Left renal pelvis (tissue), 4 donors: ENCODE measurements around the gene MSL1. TPM values are rescaled to one million over a fixed set of nuclear protein-coding genes. Genes with fewer than 3 reads are reported as not detected.
"Not testable (repeated sequence)": the region's sequence is repeated elsewhere in the genome, so short reads cannot be mapped to it uniquely, and the experiment has no call there.

ENCODE experiments used
- DNase-seq, 4 donors: peaks; one replicate each; pipeline ENCODE4 v3.0.0-alpha.2; 2013; ENCODE audit warnings: low read depth in 4 of 4, low spot score in 3 of 4
- polyA plus RNA-seq, 4 donors: library from polyadenylated mRNA; unstranded; fragments of 120-200 nt; gene quantifications; one replicate each; pipeline ENCODE4 v1.2.1, GENCODE V29; 2013; ENCODE audit not compliant: insufficient read length in 4 of 4

Gene MSL1
- polyA plus RNA-seq, 4 donors = 166 to 177 (median 173) TPM

DNA sequence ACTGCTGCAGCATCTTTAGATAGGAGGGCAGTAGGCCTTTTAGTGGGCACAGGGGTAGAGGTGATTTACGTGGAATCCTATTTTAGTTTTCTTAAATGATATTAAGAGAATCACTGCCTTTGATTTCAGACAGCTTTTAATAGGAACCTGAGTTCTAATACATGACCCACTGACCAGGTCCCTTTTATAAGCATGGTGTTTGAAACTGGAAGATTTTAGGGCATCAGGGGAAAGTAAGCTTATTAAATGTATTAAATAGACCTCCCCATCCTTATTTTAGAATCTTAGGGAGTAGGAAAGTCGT is 2.0 kb downstream of the MSL1 start:
- no peak for DNase-seq

DNA sequence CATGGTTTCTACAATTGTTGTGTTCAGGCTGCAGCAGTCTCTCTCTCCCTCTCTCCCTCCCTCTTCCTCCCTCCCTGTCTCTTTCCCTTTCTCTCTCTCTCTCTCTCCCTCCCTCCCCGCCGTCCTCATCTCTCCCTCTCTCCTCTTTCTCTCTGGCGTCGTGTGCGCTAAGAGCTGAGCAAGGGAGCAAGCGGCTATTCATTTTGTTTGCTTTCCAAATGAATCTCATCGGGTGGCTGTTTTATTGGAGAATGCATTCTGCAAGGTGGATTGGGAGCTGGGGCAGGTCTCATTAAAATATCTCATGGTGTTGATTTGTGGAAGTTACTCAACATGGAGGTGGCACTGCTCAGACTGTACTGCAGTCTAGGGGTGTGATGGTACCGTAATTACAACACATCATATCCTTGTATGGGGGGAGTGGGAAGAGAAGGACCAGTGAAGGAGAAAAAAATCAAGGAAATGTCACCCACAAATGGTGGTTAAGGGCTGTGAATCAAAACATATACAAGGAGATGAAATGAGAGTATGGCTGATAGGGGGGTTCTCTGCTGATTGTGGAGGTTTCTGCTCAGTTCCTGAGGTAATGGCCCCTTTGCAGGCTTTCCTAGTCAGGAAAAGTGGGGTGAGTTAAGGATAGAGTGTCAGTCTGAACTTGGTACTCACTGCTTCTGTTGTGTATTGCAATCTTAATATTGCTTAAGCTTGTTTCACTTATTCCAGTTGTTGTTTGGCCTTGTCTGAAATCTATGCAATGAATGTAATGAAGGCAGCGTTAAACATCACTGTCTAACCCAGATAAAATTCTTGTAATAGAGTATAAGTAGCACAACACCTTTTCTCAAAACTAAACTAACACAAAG is 2.7 kb downstream of the MSL1 start:
- no peak for DNase-seq

DNA sequence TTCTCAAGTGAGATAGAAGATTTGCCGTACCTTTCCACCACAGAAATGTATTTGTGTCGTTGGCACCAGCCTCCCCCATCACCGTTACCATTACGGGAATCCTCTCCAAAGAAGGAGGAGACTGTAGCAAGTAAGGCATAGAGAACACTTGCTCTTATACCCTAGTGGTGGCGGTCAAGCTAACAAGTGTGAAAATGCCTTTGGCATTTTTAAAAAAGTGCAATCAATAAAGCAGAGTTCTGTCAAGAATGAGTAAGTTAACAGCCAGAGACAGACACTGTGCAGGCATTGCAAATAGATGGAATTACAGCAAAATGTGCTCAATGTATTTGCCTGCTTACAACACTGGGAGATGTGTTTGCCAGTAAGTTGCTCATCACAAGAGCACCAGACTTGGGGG is 7.7 kb downstream of the MSL1 start:
- no peak for DNase-seq

DNA sequence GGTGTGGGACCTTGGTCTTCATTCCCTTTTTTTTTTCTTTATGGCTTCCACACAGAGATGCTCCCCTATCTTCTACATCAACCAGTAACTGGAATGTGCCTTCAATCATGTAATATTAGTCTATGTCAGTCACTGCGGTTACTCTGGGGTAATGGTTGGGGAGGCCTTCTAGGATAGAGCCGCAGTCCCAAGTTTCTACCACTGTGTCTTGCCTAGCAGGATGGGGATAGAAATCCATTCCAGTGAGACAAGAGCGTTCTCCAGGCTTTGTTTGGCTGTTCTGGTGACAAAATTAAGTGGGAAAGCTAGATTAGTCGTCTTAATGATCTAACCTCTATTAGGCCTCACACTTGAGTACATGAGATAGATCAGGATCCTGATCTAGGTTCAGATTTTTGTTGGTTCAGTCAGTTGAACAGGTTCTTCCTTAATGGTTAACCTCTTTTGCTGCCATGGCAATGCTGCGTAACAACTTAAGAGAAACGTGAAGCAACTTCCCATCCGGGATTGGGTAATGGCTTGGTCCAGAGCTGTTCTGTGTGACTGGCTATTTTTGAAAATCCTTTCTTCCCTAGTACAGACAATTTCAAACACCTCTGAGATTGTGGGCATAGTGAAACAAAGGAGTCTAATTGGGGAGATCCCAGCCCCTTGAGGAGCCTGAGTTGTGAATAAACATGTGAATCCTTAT is 8.7 kb downstream of the MSL1 start:
- DNase-seq = no peak

DNA sequence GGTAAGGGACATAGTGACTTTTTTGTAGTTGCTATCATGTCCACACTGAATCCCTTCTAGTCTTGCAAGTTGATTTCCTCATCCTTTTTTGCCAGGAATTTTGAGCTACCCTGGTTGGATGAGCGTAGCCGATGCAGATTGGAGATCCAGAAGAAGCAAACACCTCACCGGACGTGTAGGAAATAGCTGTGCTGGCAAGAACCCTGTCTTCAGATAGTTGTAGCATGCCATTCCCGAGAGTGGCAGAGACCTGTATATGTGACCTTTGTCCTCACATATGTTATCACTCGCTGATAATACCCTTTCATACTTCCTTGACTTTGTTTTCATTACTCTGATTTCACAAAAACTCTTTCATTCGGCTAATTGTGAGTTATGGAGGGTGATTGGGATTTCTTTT is 12.4 kb downstream of the MSL1 start:
- DNase-seq = no peak

DNA sequence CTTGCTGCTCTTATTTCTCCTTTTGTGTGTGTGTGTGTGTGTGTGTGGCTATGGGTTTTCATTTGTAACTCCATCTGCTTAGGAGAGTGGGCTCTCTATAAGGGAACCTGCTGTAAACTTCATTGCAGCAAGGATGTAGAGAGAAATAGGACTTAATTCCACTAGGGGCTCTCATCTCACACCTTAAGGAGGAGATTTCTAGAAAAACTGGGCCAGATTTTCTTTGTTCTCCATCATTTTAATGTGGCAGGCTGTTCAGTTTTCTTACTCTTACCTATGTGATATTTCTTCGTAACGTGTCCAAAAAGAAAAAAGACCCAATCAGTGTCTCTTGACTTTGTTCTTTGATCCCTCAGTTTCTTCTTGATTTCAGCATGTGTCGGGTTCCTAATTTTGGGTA is 14.0 kb downstream of the MSL1 start:
- DNase-seq = no peak

DNA sequence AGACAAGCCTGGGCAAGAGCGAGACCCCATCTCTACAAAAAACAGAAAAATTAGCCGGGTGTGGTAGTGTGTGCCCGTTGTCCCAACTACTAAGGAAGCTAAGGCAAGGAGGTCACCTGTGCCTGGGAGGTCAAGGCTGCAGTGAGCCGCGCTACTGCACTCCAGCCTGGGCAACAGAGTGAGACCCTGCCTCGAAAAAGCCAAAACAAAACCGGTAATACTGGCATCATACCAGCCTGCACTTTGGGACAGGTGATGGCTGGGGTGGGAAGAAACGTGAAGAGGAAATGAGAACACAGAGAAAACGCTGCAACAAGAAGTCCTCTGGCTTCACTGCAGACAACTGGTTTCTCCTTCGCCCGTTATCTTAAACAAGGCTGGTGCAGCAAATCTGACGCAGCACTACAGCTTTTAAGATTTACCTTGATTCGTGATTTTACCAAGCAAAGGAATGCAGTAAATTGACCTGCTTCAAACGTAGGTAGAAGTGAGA is 17.8 kb downstream of the MSL1 start:
- no peak for DNase-seq

DNA sequence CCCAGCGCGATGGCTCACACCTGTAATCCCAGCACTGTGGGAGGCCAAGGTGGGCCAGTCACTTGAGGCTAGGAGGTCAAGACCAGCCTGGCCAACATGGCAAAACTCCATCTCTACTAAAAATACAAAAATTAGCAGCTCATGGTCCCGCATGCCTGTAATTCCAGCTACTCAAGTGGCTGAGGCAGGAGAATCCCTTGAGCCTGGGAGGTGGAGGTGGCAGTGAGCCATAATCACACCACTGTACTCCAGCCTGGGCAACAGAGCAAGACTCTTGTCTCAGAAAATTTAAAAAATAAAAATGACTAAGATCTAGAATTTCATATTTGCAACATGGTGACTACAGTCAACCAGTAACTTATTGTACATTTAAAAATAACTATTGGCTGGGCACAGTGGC is 21.4 kb downstream of the MSL1 start:
- DNase-seq = not testable (repeated sequence)

DNA sequence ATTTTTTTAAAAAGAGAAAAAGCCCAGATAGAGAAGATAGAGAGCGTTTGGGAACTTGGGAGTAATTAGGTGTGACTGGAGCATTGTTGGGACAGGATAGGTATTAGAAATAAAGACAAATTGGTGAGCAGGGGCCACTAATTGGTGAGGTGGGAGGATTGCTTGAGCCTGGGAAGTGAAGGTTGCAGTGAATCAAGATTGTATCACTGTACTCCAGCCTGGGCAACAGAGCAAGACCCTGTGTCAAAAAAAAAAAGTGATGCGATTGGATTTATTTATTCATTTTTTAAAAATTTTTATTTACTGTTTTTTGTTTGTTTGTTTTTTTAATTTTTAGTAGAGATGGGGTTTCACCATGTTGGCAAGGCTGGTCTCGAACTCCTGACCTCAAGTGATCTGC is 23.7 kb downstream of the MSL1 start:
- no peak for DNase-seq

DNA sequence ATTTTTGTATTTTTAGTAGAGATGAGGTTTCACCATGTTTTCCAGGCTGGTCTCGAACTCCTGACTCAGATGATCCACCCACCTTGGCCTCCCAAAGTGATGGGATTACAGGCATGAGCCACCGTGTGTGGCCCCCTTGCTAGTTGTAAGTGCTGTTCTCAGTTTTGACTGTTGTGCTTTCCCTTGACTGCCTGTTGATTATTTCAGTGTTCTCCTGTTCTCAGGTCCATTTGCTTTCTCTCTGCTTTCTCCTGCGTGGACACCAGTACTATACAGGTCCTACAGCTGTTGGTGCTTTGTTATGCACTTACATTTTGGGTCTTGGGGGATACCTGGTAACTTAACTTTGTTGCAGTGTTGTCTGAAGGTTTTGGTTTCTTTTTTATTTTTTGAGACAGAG is 26.8 kb downstream of the MSL1 start:
- no peak for DNase-seq

DNA sequence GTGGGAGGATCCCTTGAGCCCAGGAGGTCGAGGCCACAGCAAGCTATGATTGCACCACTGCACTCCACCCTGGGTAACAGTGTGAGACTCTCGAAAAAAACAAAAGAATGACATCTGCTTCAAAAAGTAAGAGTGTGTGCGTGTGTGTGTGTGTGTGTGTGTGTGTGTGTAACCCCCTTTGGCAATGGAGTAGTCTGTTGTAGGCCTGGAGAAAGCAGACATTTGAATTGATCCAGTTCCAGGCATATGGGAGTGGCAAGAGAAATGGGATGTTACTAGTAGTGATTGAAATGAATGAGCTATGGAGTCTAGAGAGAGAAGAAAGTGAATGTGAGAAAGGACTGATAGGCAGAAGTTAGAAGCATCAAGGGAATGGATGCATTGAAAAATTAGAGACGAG is 28.5 kb downstream of the MSL1 start:
- DNase-seq = no peak

DNA sequence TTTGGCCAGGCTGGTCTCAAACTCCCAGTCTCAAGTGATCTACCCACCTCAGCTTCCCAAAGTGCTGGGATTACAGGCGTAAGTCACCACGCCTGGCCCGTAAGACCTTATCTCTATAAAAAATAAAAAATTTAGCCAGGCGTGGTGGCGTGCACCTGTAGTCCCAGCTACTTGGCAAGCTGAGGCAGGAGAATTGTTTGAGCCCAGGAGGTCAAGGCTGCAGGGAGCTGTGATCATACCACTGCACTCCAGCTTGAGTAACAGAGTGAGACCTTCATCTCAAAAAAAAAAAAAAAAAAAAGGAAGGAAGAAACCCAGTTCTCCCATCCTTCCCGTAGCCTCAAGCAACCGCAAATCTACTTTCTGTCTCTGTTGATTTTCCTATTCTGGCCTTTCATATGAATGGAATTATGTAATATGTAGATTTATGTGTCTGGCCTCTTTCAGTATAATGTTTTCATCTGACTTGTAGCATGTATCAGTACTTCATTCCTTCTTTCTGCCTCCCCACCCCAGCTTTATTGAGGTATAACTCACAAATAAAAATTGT is 29.7 kb downstream of the MSL1 start:
- no peak for DNase-seq

DNA sequence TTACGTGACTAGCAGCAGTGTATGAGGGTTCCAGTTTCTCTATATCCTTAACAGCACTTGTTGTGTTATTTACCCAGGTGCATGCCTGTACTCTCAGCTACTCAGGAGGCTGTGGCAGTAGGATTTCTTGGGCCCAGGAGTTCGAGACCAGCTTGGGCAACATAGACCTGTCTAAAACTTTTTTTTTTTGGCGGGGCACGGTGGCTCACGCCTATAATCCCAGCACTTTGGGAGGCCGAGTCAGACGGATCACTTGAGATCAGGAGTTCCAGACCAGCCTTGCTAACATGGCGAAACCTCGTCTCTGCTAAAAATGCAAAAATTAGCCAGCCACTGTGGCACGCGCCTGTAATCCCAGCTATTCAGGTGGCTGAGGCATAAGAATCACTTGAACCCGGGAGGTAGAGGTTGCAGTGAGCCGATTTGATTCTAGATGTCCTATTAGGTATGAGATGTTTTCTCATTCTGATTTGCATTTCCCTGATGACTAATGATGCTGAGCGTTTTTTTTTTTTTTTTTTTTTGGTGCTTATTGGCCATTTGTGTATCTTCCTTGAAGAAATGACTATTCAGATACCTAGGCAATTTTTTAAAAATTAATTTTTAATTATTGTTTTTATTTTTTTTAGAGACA is 31.9 kb downstream of the MSL1 start:
- DNase-seq = no peak

DNA sequence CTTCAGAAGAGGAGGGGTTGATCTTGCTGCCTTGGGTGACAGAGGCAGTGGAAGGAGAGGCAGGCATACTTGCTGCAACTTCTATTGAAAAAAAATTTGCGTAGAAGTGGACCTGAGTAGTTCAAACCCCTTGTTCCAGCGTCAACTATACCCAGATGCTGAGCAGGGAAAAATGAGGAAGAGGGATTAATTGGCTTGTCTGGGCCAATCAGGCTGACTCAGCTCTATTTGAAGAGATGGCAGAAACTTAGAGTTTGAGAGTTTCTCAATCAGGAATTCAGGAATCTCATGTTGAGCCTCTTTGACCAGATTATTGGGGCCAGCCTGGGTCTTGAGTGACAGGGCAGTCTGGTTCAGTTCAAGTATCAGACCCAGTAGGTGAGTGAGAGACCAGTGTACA is 36.2 kb downstream of the MSL1 start:
- no peak for DNase-seq

DNA sequence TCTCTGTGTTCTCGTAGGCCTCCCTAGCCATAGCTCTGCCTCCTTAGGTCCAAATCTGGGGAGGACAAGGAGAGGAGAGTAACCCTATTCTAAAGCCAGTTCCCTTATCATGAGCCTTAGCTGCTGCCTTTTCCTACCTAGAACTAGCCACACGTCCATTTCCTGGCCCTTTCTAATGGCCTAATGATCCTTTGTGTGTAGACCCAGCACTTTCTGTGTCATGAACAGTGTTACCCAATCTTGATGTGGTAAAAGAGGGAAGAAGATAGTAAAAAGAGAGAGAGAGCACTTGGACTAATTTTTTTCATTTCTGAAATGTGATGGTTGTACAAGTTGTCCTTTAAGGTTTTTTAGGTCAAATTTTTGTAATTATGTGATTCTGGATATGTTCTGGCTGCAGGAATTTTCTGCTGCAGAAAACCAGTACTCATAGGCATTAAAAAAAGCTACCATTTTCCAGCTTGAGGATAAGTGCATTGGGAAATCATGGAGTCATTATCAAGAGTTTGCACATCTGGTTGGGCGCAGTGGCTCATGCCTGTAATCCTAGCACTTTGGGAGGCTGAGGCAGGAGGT is 36.8 kb downstream of the MSL1 start:
- DNase-seq = no peak

DNA sequence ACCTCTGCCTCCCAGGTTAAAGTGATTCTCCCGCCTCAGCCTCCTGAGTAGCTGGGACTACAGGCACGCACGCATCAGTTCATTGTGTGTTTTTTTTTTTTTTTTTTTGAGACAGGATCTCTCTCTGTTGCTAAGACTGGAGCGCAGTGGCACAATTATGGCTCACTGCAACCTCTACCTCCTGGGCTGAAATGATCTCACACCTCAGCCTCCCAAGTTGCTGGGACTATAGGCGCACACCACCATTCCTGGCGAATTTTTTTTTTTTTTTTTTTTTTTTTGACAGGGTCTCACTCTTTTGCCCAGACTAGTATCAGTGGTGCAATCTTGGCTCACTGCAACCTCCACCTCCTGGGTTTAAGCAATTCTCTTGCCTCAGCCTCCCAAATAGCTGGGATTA is 37.7 kb downstream of the MSL1 start:
- DNase-seq = no peak

DNA sequence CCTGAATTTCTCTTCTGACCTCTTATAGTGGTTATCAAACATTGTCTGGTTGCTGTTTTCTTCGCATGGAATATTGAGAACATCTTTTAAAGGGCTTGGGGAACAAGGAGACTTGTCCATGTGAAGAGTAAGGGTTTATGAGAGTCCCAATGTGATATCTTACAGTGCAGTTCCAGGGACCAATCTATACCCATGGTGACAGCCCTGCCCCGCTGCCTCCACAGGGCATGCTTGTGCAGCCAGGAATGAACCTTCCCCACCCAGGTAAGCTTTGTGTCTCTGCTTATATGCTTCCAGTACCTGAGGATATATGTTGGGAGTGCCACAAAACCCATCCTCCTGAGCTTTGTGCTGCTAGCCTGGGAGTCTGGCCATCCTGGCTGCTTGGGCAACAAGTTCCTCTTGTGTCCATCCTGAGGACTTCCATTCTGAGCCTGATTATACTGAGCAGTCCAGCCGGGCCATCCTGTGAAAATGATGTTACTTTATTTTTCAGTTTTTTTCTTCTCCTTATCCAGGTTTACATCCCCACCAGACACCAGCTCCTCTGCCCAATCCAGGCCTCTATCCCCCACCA is 46.0 kb downstream of the MSL1 start:
- DNase-seq = no peak

DNA sequence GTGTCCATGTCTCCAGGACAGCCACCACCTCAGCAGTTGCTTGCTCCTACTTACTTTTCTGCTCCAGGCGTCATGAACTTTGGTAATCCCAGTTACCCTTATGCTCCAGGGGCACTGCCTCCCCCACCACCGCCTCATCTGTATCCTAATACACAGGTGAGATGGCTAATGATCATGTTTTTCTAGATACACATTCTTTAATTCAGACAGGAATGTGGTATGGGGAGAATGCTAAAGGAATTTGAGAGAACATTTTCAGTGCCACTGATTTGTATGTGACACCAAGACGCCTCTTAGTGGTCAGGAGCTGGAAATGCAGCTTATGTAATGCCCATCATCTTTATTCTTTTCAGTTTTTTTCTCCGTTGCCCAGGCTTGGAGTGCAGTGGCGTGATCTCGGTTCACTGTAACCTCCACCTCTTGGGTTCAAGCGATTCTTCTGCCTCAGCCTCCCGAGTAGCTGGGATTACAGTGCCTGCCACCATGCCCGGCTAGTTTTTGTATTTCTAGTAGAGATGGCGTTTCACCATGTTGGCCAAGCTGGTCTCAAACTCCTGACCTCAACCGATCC is 46.6 kb downstream of the MSL1 start:
- DNase-seq = no peak

DNA sequence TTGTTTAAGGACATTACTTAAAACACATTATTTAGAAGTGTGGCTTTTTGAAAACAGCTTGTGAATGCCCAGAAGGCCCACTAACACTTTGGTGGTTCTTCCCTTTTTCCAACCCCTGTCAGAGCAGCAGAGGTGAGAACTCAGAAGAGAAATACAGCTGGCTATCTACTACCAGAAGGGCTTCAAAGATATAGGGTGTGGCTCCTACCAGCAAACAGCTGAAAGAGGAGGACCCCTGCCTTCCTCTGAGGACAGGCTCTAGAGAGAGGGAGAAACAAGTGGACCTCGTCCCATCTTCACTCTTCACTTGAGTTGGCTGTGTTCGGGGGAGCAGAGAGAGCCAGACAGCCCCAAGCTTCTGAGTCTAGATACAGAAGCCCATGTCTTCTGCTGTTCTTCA is 48.6 kb downstream of the MSL1 start:
- no peak for DNase-seq

DNA sequence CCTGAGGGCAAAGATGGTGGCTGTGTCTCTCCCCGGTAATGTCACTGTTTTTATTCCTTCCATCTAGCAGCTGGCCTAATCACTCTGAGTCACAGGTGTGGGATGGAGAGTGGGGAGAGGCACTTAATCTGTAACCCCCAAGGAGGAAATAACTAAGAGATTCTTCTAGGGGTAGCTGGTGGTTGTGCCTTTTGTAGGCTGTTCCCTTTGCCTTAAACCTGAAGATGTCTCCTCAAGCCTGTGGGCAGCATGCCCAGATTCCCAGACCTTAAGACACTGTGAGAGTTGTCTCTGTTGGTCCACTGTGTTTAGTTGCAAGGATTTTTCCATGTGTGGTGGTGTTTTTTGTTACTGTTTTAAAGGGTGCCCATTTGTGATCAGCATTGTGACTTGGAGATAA is 50.0 kb downstream of the MSL1 start:
- DNase-seq = no peak
